HepG2 (cell line): Measurements from ENCODE around the gene TMEM225B. TPM values are rescaled to one million over a fixed set of nuclear protein-coding genes. Genes with fewer than 3 reads are reported as not detected.
A peak's percentile ranks its signal among the peaks of the same experiment; 100 is the strongest.
"Not testable (repeated sequence)": the region's sequence is repeated elsewhere in the genome, so short reads cannot be mapped to it uniquely, and the experiment has no call there.

Experiments used
- ATAC-seq: fragments of 200-7000 bp; cut with Tn5 transposase; 3 replicates; pipeline ENCODE4 v1.9.1; 2020; ENCODE audit warnings: mild to moderate bottlenecking, moderate library complexity
- BruUV-seq: library from RNA; stranded (reverse); fragments of 400-500 nt; replicated peaks from 2 replicates; lab custom pipeline; 2021; lab: Mats Ljungman, UMichigan
- CTCF ChIA-PET: fragments of 300-600 bp; formaldehyde crosslinking; extraction: SDS; loops from one replicate; lab custom pipeline; 2021; ENCODE audit warnings: low total read pairs, inconsistent platforms, low intra/inter-chr PET ratio; lab: Yijun Ruan, JAX
- POLR2A ChIA-PET: fragments of 350-600 bp; sonication (Branson Sonifier 250); formaldehyde crosslinking; loops from one replicate; lab custom pipeline; 2020; ENCODE audit warnings: antibody characterized with exemption, inconsistent platforms; lab: Yijun Ruan, JAX
- DNase-seq: peaks from one replicate; pipeline ENCODE4 v3.0.0-alpha.2; 2015; ENCODE audit warnings: low spot score
- FAIRE-seq: peaks from 3 replicates; lab custom pipeline; 2011; peaks lifted over from hg19 to GRCh38; lab: Jason Lieb, UNC
- H2AFZ ChIP-seq: one replicate; pipeline ENCODE4 v1.6.1; 2011; ENCODE audit warnings: low read length, inconsistent platforms
- H3K27ac ChIP-seq: fragments of 300-600 bp; 3 replicates; pipeline ENCODE4 v1.8.0; 2011; ENCODE audit warnings: mixed run types, mild to moderate bottlenecking, mixed read lengths, low read length, inconsistent platforms; ENCODE audit not compliant: insufficient read depth; ENCODE audit errors: extremely low read length
- H3K27me3 ChIP-seq, 2 experiments: fragments of 200-600 bp in 1 of 2; 2 replicates in 1 of 2; 3 replicates in 1 of 2; pipeline versions ENCODE4 v1.6.0 to v1.8.0; 2011; ENCODE audit warnings: low read length in 2 of 2, mild to moderate bottlenecking in 2 of 2, moderate library complexity in 2 of 2, inconsistent platforms in 1 of 2; ENCODE audit not compliant: insufficient read depth in 2 of 2, control insufficient read depth in 1 of 2
- H3K36me3 ChIP-seq, 2 experiments: fragments of 200-600 bp in 1 of 2; replicated peaks in 1 of 2; 2 replicates in 1 of 2; 3 replicates in 1 of 2; pipeline versions ENCODE4 v1.5.1 to v1.8.0; 2011; ENCODE audit warnings: low read length in 2 of 2, inconsistent platforms in 1 of 2; ENCODE audit not compliant: insufficient read depth in 2 of 2, control insufficient read depth in 1 of 2
- H3K4me1 ChIP-seq: 2 replicates; pipeline ENCODE4 v1.5.1; 2012; ENCODE audit warnings: low read length, inconsistent platforms; ENCODE audit not compliant: insufficient read depth
- H3K4me2 ChIP-seq: 2 replicates; pipeline ENCODE4 v1.6.0; 2011; ENCODE audit warnings: low read depth, low read length, inconsistent platforms
- H3K4me3 ChIP-seq, 3 experiments: fragments of 200-600 bp in 1 of 3; sonication (generic), shearing (Covaris generic) in 1 of 3; replicated peaks in 1 of 3; 2 replicates each; pipeline ENCODE4 v1.5.1; 2011 to 2016; ENCODE audit warnings: low read length in 3 of 3, inconsistent platforms in 2 of 3, low read depth in 2 of 3, mild to moderate bottlenecking in 2 of 3, control low read depth in 1 of 3, mixed read lengths in 1 of 3; ENCODE audit not compliant: insufficient read depth in 1 of 3
- H3K79me2 ChIP-seq: one replicate; pipeline ENCODE4 v1.6.1; 2011; ENCODE audit warnings: low read length, inconsistent platforms; ENCODE audit not compliant: insufficient read depth
- H3K9ac ChIP-seq: 2 replicates; pipeline ENCODE4 v1.6.0; 2011; ENCODE audit warnings: mild to moderate bottlenecking, low read depth, low read length, inconsistent platforms; ENCODE audit not compliant: insufficient read depth
- H3K9me3 ChIP-seq: 2 replicates; pipeline ENCODE4 v1.5.1; 2012; ENCODE audit warnings: mild to moderate bottlenecking, low read length
- H4K20me1 ChIP-seq: 2 replicates; pipeline ENCODE4 v1.6.0; 2011; ENCODE audit warnings: inconsistent platforms, mild to moderate bottlenecking, low read length, moderate library complexity; ENCODE audit not compliant: insufficient read depth
- CEBPB ChIP-seq: IDR thresholded peaks from 2 replicates; pipeline ENCODE4 v1.6.1; 2011; ENCODE audit warnings: low read depth, low read length, improper control_type of control experiment, borderline replicate concordance
- HIC2 ChIP-seq: sonication (generic); formaldehyde crosslinking; IDR thresholded peaks from 2 replicates; pipeline ENCODE4 v1.9.0; 2022; ENCODE audit warnings: low read depth, missing genetic modification reagents
- HMGA1 ChIP-seq: sonication (generic); formaldehyde crosslinking; conservative IDR thresholded peaks from 2 replicates; pipeline ENCODE4 v1.4.0; 2020; ENCODE audit warnings: missing genetic modification reagents
- NFKBIZ ChIP-seq: IDR thresholded peaks from 2 replicates; pipeline ENCODE4 v1.6.1; 2018; ENCODE audit warnings: missing genetic modification reagents, missing compliant biosample characterization
- ZNF652 ChIP-seq: IDR thresholded peaks from 2 replicates; pipeline ENCODE4 v1.6.1; 2016; ENCODE audit warnings: low read depth, borderline replicate concordance
- WGBS: methylation state at CpG from one replicate; pipeline ENCODE4 v1.1.6; 2017; ENCODE audit warnings: low lambda C conversion rate; 5-methylcytosine and 5-hydroxymethylcytosine counted together
- in situ Hi-C: cut with HindIII; loops from 2 replicates; pipeline ENCODE4 v1.10.0; 2017; ENCODE audit warnings: low pct_unique_long_range_greater_than_20kb; ENCODE audit not compliant: extremely low pct_ligation_motif_present
- intact Hi-C: fragments of 100-400 bp; cut with micrococcal nuclease; formaldehyde crosslinking; loops from one replicate; pipeline ENCODE4 v1.10.0; 2022; ENCODE audit not compliant: unreplicated experiment
- polyA plus RNA-seq, 8 experiments: library from polyadenylated mRNA; depleted of rRNA in 3 of 8; stranded (reverse) in 7 of 8; unstranded in 1 of 8; fragments of >200 nt; fragmentation: Illumina TruSeq in 4 of 8; extraction: Trizol in 4 of 8; gene quantifications; 2 replicates each; pipeline versions ENCODE4 v1.2.1 to v1.2.3, GENCODE V29; 2011 to 2016; ENCODE audit warnings: low read depth in 4 of 8, missing spikeins in 1 of 8, mixed read lengths in 1 of 8; ENCODE audit not compliant: insufficient read depth in 1 of 8
- total RNA-seq, 5 experiments: library from RNA; depleted of rRNA; stranded (reverse); fragments of >200 nt; fragmentation: Illumina TruSeq; extraction: Trizol; gene quantifications; 2 replicates each; pipeline ENCODE4 v1.2.3, GENCODE V29; 2016; ENCODE audit warnings: low read depth in 1 of 5
- TF ChIP-seq, protein P1 (sequence below): sonication (generic); formaldehyde crosslinking; IDR thresholded peaks from 2 replicates; pipeline ENCODE4 v1.4.0; 2020; ENCODE audit warnings: missing genetic modification reagents
- TF ChIP-seq, protein P2 (sequence below): sonication (generic); formaldehyde crosslinking; IDR thresholded peaks from 2 replicates; pipeline ENCODE4 v1.4.0; 2020; ENCODE audit warnings: missing genetic modification reagents

The TMEM225B gene
- total and polyA plus RNA-seq, 2 of the 13 experiments (the other 11 are each of a cell fraction or from before 2014, with no cell fraction given) = 0.78 to 0.95 TPM

DNA sequence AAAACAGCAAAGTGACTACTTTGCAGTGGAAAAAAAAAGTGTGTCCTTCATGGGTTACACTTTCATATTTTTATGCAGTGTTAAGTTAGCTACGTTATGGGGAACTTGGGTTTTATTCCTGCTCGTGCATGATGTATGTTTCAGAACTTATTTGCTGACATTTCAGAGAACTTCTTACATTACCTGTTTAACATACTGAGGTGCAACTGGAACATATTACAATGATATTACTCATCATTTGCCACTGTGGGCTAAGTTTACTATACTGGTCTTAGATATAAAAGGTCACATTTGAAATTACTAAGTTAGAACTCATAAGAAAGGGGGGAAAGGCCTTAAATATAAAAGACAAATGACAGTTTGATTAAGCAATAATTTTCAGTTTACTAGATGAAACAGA lies 39.3 kb downstream of the TMEM225B start:
- 0 out of 2 replicates have a peak, but pooled peaks have one; percentile 5 for TF ChIP-seq CEBPB
- in situ Hi-C loops (loop anchor here (10.0 kb wide), 1 partner anchor 267 kb away; no protein-coding TSS in a partner anchor), intact Hi-C loops (loop anchor here (10.0 kb wide), 1 partner anchor 277 kb away; the partner anchor contains the start of gene TRIM4)
- CTCF ChIA-PET, H3K4me2 ChIP-seq, H3K9me3 ChIP-seq, POLR2A ChIA-PET, H3K4me3 ChIP-seq, H3K4me1 ChIP-seq, H3K36me3 ChIP-seq, H4K20me1 ChIP-seq, ATAC-seq, H3K9ac ChIP-seq, DNase-seq, H2AFZ ChIP-seq, FAIRE-seq, H3K27me3 ChIP-seq, H3K79me2 ChIP-seq, H3K27ac ChIP-seq, BruUV-seq: not testable (repeated sequence)
- 98% methylated on average over 2 of the region's 2 CpGs for WGBS

DNA sequence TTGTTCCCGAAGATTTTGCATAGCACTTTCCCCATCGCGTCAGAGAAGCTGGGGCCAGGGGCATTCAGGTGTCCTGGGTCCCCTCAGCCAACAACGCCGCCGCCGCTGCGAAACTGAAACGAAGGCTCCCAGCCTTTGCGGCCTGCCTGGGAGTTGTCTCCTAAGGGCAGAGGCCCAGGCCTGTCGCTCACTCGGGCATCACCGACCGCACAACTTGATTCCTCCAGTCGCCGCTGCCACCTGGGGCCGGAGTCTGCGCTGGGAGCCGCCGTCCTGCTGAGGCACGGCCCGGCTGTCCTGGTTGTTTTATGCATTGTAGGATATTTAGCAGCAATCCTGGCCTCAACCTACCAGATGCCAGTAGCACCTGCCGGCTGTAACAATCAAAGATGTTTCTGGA lies 40.7 kb downstream of the TMEM225B start:
- H3K79me2 ChIP-seq = no peaks in the 10 kb centered on the region
- H3K4me3 ChIP-seq = no peak overlapping the region
- H3K9me3 ChIP-seq = no peaks in the 10 kb centered on the region
- WGBS = 100% methylated on average over 13 of the region's 23 CpGs
- peaks cover 0 to 3% of the 10 kb centered on the region in 2 experiments; a peak in 1 of 5 replicates for H3K36me3 ChIP-seq
- DNase-seq = no peak
- FAIRE-seq = no peak
- in situ Hi-C loops = loop anchor here (10.0 kb wide), 1 partner anchor 266 kb away; no protein-coding TSS in a partner anchor
- no TSS peak for BruUV-seq
- CTCF ChIA-PET = no interaction called here
- no peaks in the 10 kb centered on the region for H3K27me3 ChIP-seq
- no peak for TF ChIP-seq NFKBIZ
- TF ChIP-seq HIC2 = no peak
- TF ChIP-seq, protein P1, sequence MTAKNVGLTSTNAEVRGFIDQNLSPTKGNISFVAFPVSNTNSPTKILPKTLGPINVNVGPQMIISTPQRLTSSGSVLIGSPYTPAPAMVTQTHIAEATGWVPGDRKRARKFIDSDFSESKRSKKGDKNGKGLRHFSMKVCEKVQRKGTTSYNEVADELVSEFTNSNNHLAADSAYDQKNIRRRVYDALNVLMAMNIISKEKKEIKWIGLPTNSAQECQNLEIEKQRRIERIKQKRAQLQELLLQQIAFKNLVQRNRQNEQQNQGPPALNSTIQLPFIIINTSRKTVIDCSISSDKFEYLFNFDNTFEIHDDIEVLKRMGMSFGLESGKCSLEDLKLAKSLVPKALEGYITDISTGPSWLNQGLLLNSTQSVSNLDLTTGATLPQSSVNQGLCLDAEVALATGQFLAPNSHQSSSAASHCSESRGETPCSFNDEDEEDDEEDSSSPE (CRISPR knock-in tag) = no peak
- no peak for TF ChIP-seq HMGA1
- TF ChIP-seq ZNF652 (CRISPR knock-in tag) = no peak
- TF ChIP-seq, protein P2, sequence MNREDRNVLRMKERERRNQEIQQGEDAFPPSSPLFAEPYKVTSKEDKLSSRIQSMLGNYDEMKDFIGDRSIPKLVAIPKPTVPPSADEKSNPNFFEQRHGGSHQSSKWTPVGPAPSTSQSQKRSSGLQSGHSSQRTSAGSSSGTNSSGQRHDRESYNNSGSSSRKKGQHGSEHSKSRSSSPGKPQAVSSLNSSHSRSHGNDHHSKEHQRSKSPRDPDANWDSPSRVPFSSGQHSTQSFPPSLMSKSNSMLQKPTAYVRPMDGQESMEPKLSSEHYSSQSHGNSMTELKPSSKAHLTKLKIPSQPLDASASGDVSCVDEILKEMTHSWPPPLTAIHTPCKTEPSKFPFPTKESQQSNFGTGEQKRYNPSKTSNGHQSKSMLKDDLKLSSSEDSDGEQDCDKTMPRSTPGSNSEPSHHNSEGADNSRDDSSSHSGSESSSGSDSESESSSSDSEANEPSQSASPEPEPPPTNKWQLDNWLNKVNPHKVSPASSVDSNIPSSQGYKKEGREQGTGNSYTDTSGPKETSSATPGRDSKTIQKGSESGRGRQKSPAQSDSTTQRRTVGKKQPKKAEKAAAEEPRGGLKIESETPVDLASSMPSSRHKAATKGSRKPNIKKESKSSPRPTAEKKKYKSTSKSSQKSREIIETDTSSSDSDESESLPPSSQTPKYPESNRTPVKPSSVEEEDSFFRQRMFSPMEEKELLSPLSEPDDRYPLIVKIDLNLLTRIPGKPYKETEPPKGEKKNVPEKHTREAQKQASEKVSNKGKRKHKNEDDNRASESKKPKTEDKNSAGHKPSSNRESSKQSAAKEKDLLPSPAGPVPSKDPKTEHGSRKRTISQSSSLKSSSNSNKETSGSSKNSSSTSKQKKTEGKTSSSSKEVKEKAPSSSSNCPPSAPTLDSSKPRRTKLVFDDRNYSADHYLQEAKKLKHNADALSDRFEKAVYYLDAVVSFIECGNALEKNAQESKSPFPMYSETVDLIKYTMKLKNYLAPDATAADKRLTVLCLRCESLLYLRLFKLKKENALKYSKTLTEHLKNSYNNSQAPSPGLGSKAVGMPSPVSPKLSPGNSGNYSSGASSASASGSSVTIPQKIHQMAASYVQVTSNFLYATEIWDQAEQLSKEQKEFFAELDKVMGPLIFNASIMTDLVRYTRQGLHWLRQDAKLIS (CRISPR knock-in tag) = no peak
- H3K4me1 ChIP-seq = peaks cover 2% of the 10 kb centered on the region; the same call in 1 of the 2 replicates
- H3K4me2 ChIP-seq = no peak overlapping the region
- ATAC-seq = no peak
- no peak overlapping the region for H2AFZ ChIP-seq
- no peak overlapping the region for H3K27ac ChIP-seq
- intact Hi-C loops = loop anchor here (10.0 kb wide), 1 partner anchor 276 kb away; the partner anchor contains the start of gene TRIM4
- H3K9ac ChIP-seq = no peak overlapping the region
- no peaks in the 10 kb centered on the region for H4K20me1 ChIP-seq
- POLR2A ChIA-PET = no interaction called here
